Endodermal cell (in vitro differentiated cells): Measurements from ENCODE around the gene LARP1. TPM values are rescaled to one million over a fixed set of nuclear protein-coding genes. Genes with fewer than 3 reads are reported as not detected.
A peak's percentile ranks its signal among the peaks of the same experiment; 100 is the strongest.

Source experiments
- DNase-seq: peaks from one replicate; pipeline ENCODE4 v3.0.0-alpha.2; 2017
- H3K27ac ChIP-seq: 2 replicates; pipeline ENCODE4 v1.5.1; 2013; ENCODE audit warnings: mild to moderate bottlenecking, low read depth, low read length, moderate library complexity
- H3K27me3 ChIP-seq: 2 replicates; pipeline ENCODE4 v1.6.1; 2013; ENCODE audit warnings: mild to moderate bottlenecking, low read length, moderate library complexity; ENCODE audit not compliant: insufficient read depth, control insufficient read depth, poor library complexity, severe bottlenecking
- H3K36me3 ChIP-seq: 2 replicates; pipeline ENCODE4 v1.7.0; 2013; ENCODE audit warnings: mild to moderate bottlenecking, low read length, moderate library complexity; ENCODE audit not compliant: control insufficient read depth, insufficient read depth
- H3K4me1 ChIP-seq: one replicate; pipeline ENCODE4 v1.7.0; 2013; ENCODE audit warnings: low read length; ENCODE audit not compliant: control insufficient read depth, insufficient read depth
- H3K4me3 ChIP-seq: 2 replicates; pipeline ENCODE4 v1.5.1; 2013; ENCODE audit warnings: mild to moderate bottlenecking, low read length, moderate library complexity
- H3K9ac ChIP-seq: 2 replicates; pipeline ENCODE4 v1.6.1; 2013; ENCODE audit warnings: mild to moderate bottlenecking, low read length, moderate library complexity; ENCODE audit not compliant: poor library complexity, severe bottlenecking; ENCODE audit errors: extremely low read depth
- H3K9me3 ChIP-seq: 2 replicates; pipeline ENCODE4 v1.6.1; 2013; ENCODE audit warnings: mild to moderate bottlenecking, low read length, moderate library complexity; ENCODE audit not compliant: control insufficient read depth
- H3K27ac Mint-ChIP-seq: 2 replicates; pipeline ENCODE4 v1.8.0; 2020; ENCODE audit warnings: mixed read lengths
- H3K27me3 Mint-ChIP-seq: 2 replicates; pipeline ENCODE4 v1.8.0; 2021; ENCODE audit warnings: mild to moderate bottlenecking, mixed read lengths; ENCODE audit not compliant: insufficient read depth
- H3K36me3 Mint-ChIP-seq: 2 replicates; pipeline ENCODE4 v1.8.0; 2020; ENCODE audit warnings: low read depth, mixed read lengths
- H3K4me1 Mint-ChIP-seq: 2 replicates; pipeline ENCODE4 v1.8.0; 2020; ENCODE audit warnings: mixed read lengths
- H3K4me3 Mint-ChIP-seq: 2 replicates; pipeline ENCODE4 v1.8.0; 2020; ENCODE audit warnings: mild to moderate bottlenecking, moderate library complexity, mixed read lengths
- H3K9me3 Mint-ChIP-seq: 2 replicates; pipeline ENCODE4 v1.8.0; 2020; ENCODE audit warnings: mild to moderate bottlenecking, mixed read lengths
- WGBS, 2 experiments: methylation state at CpG; one replicate each; pipeline versions ENCODE4 v1.1.5 to v1.1.7; 2013; ENCODE audit warnings: missing lambda C conversion rate in 2 of 2, mixed read lengths in 1 of 2; ENCODE audit not compliant: insufficient coverage in 1 of 2, insufficient read length in 1 of 2; 5-methylcytosine and 5-hydroxymethylcytosine counted together
- total RNA-seq, 2 donors: library from RNA; stranded (reverse); fragmentation: NEBNext Ultra II Directional in 1 of 2; extraction: Animal tissue kit (Norgen Biotek cat#: 25700) in 1 of 2; gene quantifications; 2 replicates in 1 of 2; 3 replicates in 1 of 2; pipeline ENCODE4 v1.2.1, GENCODE V29; 2021
- TF ChIP-seq, protein P1 (sequence below): fragments of 200-600 bp; sonication (generic); conservative IDR thresholded peaks from 2 replicates; pipeline ENCODE4 v1.5.0; 2021; ENCODE audit warnings: antibody characterized with exemption, mild to moderate bottlenecking

LARP1 gene
- total RNA-seq, 2 donors from 2014 or later, result 193 to 273 TPM

DNA sequence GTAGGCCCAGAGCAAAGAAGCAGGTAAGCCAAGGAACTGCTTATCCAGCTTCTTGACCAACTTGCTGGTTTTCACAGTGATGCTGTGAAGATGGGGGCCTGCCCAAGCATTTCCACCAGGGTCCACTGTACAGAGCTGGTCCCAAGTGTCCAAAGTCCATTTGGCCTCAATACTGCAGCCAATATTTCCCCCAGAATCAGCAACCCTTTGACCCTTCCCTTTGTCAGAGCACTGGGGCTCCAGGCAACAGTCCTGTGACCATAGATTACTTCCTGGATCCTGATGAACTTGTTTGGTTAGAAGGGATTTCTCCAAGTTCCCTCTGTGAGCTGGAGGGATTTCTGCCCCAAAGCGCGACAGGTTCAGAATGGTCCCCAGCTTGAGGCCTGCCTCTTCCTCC, 68.9 kb downstream of the LARP1 start:
- Mint-ChIP-seq H3K4me1 (peaks cover 7% of the 10 kb centered on the region), H3K4me3 (no peak overlapping the region), H3K27ac (no peak overlapping the region), H3K36me3 (peaks cover 42% of the 10 kb centered on the region), H3K9me3 (no peaks in the 10 kb centered on the region), H3K27me3 (no peaks in the 10 kb centered on the region)
- Histone ChIP-seq H3K36me3 (peaks cover 45% of the 10 kb centered on the region), H3K9me3 (no peaks in the 10 kb centered on the region), H3K27ac (no peak overlapping the region), H3K27me3 (no peaks in the 10 kb centered on the region), H3K9ac (no peak overlapping the region), H3K4me1 (peaks cover 5% of the 10 kb centered on the region), H3K4me3 (no peak overlapping the region)
- 98 to 100% methylated on average over 2 of the region's 2 CpGs for WGBS, 2 experiments
- no peak for DNase-seq
- TF ChIP-seq, protein P1, sequence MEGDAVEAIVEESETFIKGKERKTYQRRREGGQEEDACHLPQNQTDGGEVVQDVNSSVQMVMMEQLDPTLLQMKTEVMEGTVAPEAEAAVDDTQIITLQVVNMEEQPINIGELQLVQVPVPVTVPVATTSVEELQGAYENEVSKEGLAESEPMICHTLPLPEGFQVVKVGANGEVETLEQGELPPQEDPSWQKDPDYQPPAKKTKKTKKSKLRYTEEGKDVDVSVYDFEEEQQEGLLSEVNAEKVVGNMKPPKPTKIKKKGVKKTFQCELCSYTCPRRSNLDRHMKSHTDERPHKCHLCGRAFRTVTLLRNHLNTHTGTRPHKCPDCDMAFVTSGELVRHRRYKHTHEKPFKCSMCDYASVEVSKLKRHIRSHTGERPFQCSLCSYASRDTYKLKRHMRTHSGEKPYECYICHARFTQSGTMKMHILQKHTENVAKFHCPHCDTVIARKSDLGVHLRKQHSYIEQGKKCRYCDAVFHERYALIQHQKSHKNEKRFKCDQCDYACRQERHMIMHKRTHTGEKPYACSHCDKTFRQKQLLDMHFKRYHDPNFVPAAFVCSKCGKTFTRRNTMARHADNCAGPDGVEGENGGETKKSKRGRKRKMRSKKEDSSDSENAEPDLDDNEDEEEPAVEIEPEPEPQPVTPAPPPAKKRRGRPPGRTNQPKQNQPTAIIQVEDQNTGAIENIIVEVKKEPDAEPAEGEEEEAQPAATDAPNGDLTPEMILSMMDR, result no peak

DNA sequence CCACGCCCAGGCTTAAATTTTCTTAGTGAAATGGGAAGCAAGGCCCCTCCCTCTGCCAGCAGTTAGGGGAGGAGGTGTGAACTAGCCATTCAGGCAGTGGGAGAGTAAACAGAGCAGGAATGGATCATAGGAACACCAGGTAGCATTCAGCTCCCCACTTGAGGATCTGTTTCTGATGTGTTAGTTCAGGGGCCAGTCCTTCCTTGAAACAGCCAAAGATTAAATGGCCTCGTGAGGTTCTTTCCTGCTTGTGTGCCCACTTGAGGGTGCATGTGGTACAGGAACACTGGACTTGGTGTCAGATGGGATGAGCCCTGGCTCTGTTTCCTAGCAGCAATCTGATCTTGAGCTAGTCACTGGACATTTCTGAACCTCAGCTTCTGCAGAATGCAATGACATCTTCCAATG, 74.0 kb downstream of the LARP1 start:
- Histone ChIP-seq H3K36me3 (peaks cover 26% of the 10 kb centered on the region), H3K27ac (no peak overlapping the region), H3K9me3 (no peaks in the 10 kb centered on the region), H3K9ac (no peak overlapping the region), H3K4me3 (no peak overlapping the region), H3K27me3 (no peaks in the 10 kb centered on the region), H3K4me1 (peaks cover 12% of the 10 kb centered on the region)
- TF ChIP-seq, protein P1, result no peak
- H3K9me3 Mint-ChIP-seq, result no peaks in the 10 kb centered on the region
- no peaks in the 10 kb centered on the region for H3K27me3 Mint-ChIP-seq
- H3K27ac Mint-ChIP-seq, result no peak overlapping the region
- H3K4me1 Mint-ChIP-seq, result peaks cover 7% of the 10 kb centered on the region
- H3K4me3 Mint-ChIP-seq, result no peak overlapping the region
- DNase-seq, result peak; percentile 80
- WGBS, 2 experiments, result 75 to 89% methylated on average over 2 of the region's 2 CpGs
- H3K36me3 Mint-ChIP-seq, result peaks cover 40% of the 10 kb centered on the region

DNA sequence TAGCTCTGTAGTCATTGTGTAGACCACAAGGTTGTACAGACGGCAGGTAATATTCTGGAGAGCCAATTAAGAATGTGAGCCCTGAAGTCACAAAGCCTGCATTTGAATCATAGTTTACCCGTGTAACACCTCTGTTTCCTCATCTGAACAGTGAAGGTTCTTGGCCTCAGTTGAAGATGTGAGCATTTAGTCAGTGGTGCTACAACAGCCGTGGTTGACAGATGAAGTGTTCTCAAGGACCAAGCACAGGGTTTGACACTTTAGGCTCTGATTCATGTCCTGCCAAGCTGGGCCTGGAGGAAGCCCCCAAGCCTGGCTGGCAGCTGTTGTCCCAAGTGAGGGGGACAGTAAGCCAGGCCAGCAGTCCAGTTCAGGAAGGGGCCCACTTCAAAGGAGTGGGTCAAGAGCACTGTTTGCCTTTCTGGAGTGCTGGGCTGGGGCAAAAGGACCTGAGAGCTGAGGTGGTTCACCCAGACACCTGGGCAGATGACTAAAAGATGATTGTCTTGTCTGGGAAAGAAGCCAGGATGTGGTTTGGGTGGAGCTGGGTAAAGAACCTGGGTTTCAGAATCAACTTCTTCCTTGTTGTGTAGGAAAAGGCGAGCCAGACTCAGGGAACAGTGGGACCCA, 74.5 kb downstream of the LARP1 start:
- TF ChIP-seq, protein P1, result no peak
- Histone ChIP-seq H3K27ac (no peak overlapping the region), H3K4me1 (peaks cover 17% of the 10 kb centered on the region), H3K9me3 (no peaks in the 10 kb centered on the region), H3K4me3 (no peak overlapping the region), H3K36me3 (peaks cover 21% of the 10 kb centered on the region), H3K9ac (no peak overlapping the region), H3K27me3 (no peaks in the 10 kb centered on the region)
- Mint-ChIP-seq H3K9me3 (no peaks in the 10 kb centered on the region), H3K4me1 (peaks cover 12% of the 10 kb centered on the region), H3K36me3 (peaks cover 35% of the 10 kb centered on the region), H3K4me3 (no peak overlapping the region), H3K27me3 (no peaks in the 10 kb centered on the region), H3K27ac (no peak overlapping the region)
- 94 to 95% methylated on average over 4 of the region's 4 CpGs for whole genome bisulfite sequencing, 2 experiments
- no peak for DNase-seq
